Uterus (tissue), 4 donors: ENCODE results near the gene STARD3NL. TPM values are rescaled to one million over a fixed set of nuclear protein-coding genes. Genes with fewer than 3 reads are reported as not detected.
"Not testable (repeated sequence)": the region's sequence is repeated elsewhere in the genome, so short reads cannot be mapped to it uniquely, and the experiment has no call there.

Experiments used
- DNase-seq, 2 donors: peaks; one replicate each; pipeline ENCODE4 v3.0.0-alpha.2; 2019 to 2020
- H3K27ac ChIP-seq, 2 donors: fragments of 200-600 bp; sonication (generic); 1 replicate in 1 of 2; 2 replicates in 1 of 2; pipeline ENCODE4 v1.5.1; 2016 to 2018
- H3K27me3 ChIP-seq, 2 donors: fragments of 200-600 bp; sonication (generic); one replicate each; pipeline ENCODE4 v1.5.1; 2018 to 2019; ENCODE audit warnings: control low read depth in 1 of 2
- H3K36me3 ChIP-seq, 2 donors: fragments of 200-600 bp; sonication (generic); one replicate each; pipeline ENCODE4 v1.5.1; 2019; ENCODE audit warnings: control low read depth in 1 of 2
- H3K4me1 ChIP-seq, 2 donors: fragments of 200-600 bp; sonication (generic); one replicate each; pipeline ENCODE4 v1.5.1; 2018 to 2019; ENCODE audit warnings: control low read depth in 1 of 2
- H3K4me3 ChIP-seq, 2 donors: fragments of 200-600 bp; sonication (generic); 1 replicate in 1 of 2; 2 replicates in 1 of 2; pipeline ENCODE4 v1.5.1; 2018 to 2019; ENCODE audit warnings: mild to moderate bottlenecking in 1 of 2
- H3K9me3 ChIP-seq, 2 donors: fragments of 200-600 bp; sonication (generic); one replicate each; pipeline ENCODE4 v1.5.1; 2019; ENCODE audit warnings: control low read depth in 1 of 2
- CTCF ChIP-seq, 4 experiments: fragments of 200-600 bp in 2 of 4; fragments of 450-650 bp in 2 of 4; sonication (generic) in 2 of 4; IDR thresholded peaks; one replicate each; pipeline ENCODE4 v1.5.1; 2016 to 2019; ENCODE audit warnings: antibody characterized with exemption in 4 of 4, mild to moderate bottlenecking in 2 of 4, moderate library complexity in 1 of 4
- POLR2A ChIP-seq, 2 donors: fragments of 450-650 bp; IDR thresholded peaks; one replicate each; pipeline ENCODE4 v1.6.1; 2016; ENCODE audit warnings: antibody characterized with exemption in 2 of 2, mild to moderate bottlenecking in 1 of 2, moderate library complexity in 1 of 2
- intact Hi-C: fragments of 100-400 bp; cut with DNase I; formaldehyde crosslinking; loops from one replicate; pipeline ENCODE4 v1.15.1; 2023; ENCODE audit warnings: low total_unique reads
- total RNA-seq, 4 donors: library from RNA; depleted of rRNA in 3 of 4; stranded (reverse); fragments of >200 nt in 3 of 4; gene quantifications; one replicate each; pipeline versions ENCODE4 v1.1.0 to v1.2.4, GENCODE V29; 2014 to 2023
- donor health status: DM: yes; HTN: yes; CAD: no.

STARD3NL gene
- total RNA-seq, 4 donors from 2014 or later, result 36.9 to 95.6 (median 53.6) TPM

GRCh38 chr7:38229386-38229785 is 51.3 kb downstream of the STARD3NL start:
- peak overlapping the region; percentile 30 to 52 for H3K27ac ChIP-seq
- peak in 1 of 2 donors; percentile 49 for DNase-seq
- no peaks in the 10 kb centered on the region for H3K27me3 ChIP-seq
- TF ChIP-seq CTCF (IDR thresholded peaks at IDR 0.05) (no peak), POLR2A (IDR thresholded peaks at IDR 0.05) (no peak)
- H3K36me3 ChIP-seq, result no peaks in the 10 kb centered on the region
- no peaks in the 10 kb centered on the region for H3K4me1 ChIP-seq
- H3K4me3 ChIP-seq, result no peak overlapping the region
- intact Hi-C loops, result loop anchor here (10.0 kb wide), 2 partner anchors 125 to 325 kb away; no protein-coding TSS in a partner anchor
- no peaks in the 10 kb centered on the region for H3K9me3 ChIP-seq

- no peaks in the 10 kb centered on the region for H3K4me1 ChIP-seq
- H3K4me3 ChIP-seq, result no peak overlapping the region
- TF ChIP-seq CTCF (IDR thresholded peaks at IDR 0.05) (no peak), POLR2A (IDR thresholded peaks at IDR 0.05) (no peak)
- DNase-seq, result no peak
- H3K27ac ChIP-seq, result peak overlapping the region; percentile 30 to 52
- H3K27me3 ChIP-seq, result no peaks in the 10 kb centered on the region
- H3K9me3 ChIP-seq, result no peaks in the 10 kb centered on the region
- intact Hi-C loops, result loop anchor here (10.0 kb wide), 2 partner anchors 125 to 325 kb away; no protein-coding TSS in a partner anchor
- H3K36me3 ChIP-seq, result no peaks in the 10 kb centered on the region
Measured at GRCh38 chr7:38229884-38230642, 52.0 kb downstream of the STARD3NL start.

- no peaks in the 10 kb centered on the region for H3K9me3 ChIP-seq
- no peaks in the 10 kb centered on the region for H3K4me1 ChIP-seq
- intact Hi-C loops, result no loop called here
- H3K4me3 ChIP-seq, result no peak overlapping the region
- no peak overlapping the region for H3K27ac ChIP-seq
- no peaks in the 10 kb centered on the region for H3K36me3 ChIP-seq
- H3K27me3 ChIP-seq, result no peaks in the 10 kb centered on the region
- TF ChIP-seq POLR2A (IDR thresholded peaks at IDR 0.05) (no peak), CTCF (IDR thresholded peaks at IDR 0.05) (no peak)
- no peak for DNase-seq
Measured at GRCh38 chr7:38232502-38233366, 54.7 kb downstream of the STARD3NL start.

- intact Hi-C loops, H3K4me3 ChIP-seq, H3K27me3 ChIP-seq, H3K27ac ChIP-seq, DNase-seq, H3K4me1 ChIP-seq, H3K36me3 ChIP-seq, H3K9me3 ChIP-seq: not testable (repeated sequence)
Measured at GRCh38 chr7:38234759-38235158, 56.7 kb downstream of the STARD3NL start.

- intact Hi-C loops, result no loop called here
- no peak for DNase-seq
- H3K4me3 ChIP-seq, result no peak overlapping the region
- H3K4me1 ChIP-seq, result no peaks in the 10 kb centered on the region
- H3K27me3 ChIP-seq, result no peaks in the 10 kb centered on the region
- TF ChIP-seq CTCF (IDR thresholded peaks at IDR 0.05) (no peak), POLR2A (IDR thresholded peaks at IDR 0.05) (no peak)
- H3K36me3 ChIP-seq, result no peaks in the 10 kb centered on the region
- H3K27ac ChIP-seq, result no peak overlapping the region
- H3K9me3 ChIP-seq, result no peaks in the 10 kb centered on the region
Measured at GRCh38 chr7:38235606-38236005, 57.6 kb downstream of the STARD3NL start.

GRCh38 chr7:38239129-38239528 is 61.1 kb downstream of the STARD3NL start:
- intact Hi-C loops, H3K4me3 ChIP-seq, H3K27me3 ChIP-seq: not testable (repeated sequence)

More at GRCh38 chr7:38239129-38239528, 61.1 kb downstream of the STARD3NL start:
- H3K36me3 ChIP-seq, H3K4me1 ChIP-seq, H3K27ac ChIP-seq, H3K9me3 ChIP-seq, DNase-seq: not testable (repeated sequence)
